ENCODE measurements around the gene TASL.

Gene TASL

GRCh38 chrX:30513284-30513683 lies 64.3 kb downstream of the TASL start:
- DNase-seq (ENCODE audit: low read depth) = peak; percentile 31
- H3K4me3 ChIP-seq (ENCODE audit: low read depth, low read length) = no peak overlapping the region
- TF ChIP-seq, protein P1, sequence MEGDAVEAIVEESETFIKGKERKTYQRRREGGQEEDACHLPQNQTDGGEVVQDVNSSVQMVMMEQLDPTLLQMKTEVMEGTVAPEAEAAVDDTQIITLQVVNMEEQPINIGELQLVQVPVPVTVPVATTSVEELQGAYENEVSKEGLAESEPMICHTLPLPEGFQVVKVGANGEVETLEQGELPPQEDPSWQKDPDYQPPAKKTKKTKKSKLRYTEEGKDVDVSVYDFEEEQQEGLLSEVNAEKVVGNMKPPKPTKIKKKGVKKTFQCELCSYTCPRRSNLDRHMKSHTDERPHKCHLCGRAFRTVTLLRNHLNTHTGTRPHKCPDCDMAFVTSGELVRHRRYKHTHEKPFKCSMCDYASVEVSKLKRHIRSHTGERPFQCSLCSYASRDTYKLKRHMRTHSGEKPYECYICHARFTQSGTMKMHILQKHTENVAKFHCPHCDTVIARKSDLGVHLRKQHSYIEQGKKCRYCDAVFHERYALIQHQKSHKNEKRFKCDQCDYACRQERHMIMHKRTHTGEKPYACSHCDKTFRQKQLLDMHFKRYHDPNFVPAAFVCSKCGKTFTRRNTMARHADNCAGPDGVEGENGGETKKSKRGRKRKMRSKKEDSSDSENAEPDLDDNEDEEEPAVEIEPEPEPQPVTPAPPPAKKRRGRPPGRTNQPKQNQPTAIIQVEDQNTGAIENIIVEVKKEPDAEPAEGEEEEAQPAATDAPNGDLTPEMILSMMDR (IDR thresholded peaks at IDR 0.05; ENCODE audit: low read depth, low read length) = no peak
- TF ChIP-seq MYC (IDR thresholded peaks at IDR 0.05; ENCODE audit: low read depth, low read length) (no peak), MAX (IDR thresholded peaks at IDR 0.05; ENCODE audit: low read depth, low read length) (no peak), POLR2A (IDR thresholded peaks at IDR 0.05; ENCODE audit: extremely low read depth, insufficient read length) (no peak)

All from NB4 (cell line).